Type B pancreatic cell (in vitro differentiated cells): Measurements from ENCODE around the gene TNFRSF12A. TPM values are rescaled to one million over a fixed set of nuclear protein-coding genes. Genes with fewer than 3 reads are reported as not detected.

Experiments used
- DNase-seq: peaks from one replicate; pipeline ENCODE4 v3.0.0; 2021; ENCODE audit warnings: mixed read lengths; ENCODE audit not compliant: unreplicated experiment; ENCODE audit errors: extremely low spot score
- H3K27ac Mint-ChIP-seq: 2 replicates; pipeline ENCODE4 v1.8.0; 2021; ENCODE audit warnings: mild to moderate bottlenecking, mixed read lengths
- H3K27me3 Mint-ChIP-seq: 2 replicates; pipeline ENCODE4 v1.8.0; 2021; ENCODE audit warnings: mixed read lengths
- H3K36me3 Mint-ChIP-seq: 2 replicates; pipeline ENCODE4 v1.8.0; 2021; ENCODE audit warnings: mixed read lengths
- H3K4me1 Mint-ChIP-seq: one replicate; pipeline ENCODE4 v1.8.0; 2021; ENCODE audit warnings: mixed read lengths; ENCODE audit not compliant: unreplicated experiment
- H3K4me3 Mint-ChIP-seq: 2 replicates; pipeline ENCODE4 v1.8.0; 2021; ENCODE audit warnings: mild to moderate bottlenecking, mixed read lengths
- H3K9me3 Mint-ChIP-seq: 2 replicates; pipeline ENCODE4 v1.8.0; 2021; ENCODE audit warnings: mixed read lengths
- total RNA-seq: library from RNA; stranded (reverse); gene quantifications from 2 replicates; pipeline ENCODE4 v1.2.1, GENCODE V29; 2021; ENCODE audit warnings: low replicate concordance
- TF ChIP-seq, protein P1 (sequence below): fragments of 200-600 bp; sonication (generic); conservative IDR thresholded peaks from 2 replicates; pipeline ENCODE4 v1.5.0; 2021; ENCODE audit warnings: antibody characterized with exemption, mild to moderate bottlenecking

The TNFRSF12A gene
- total RNA-seq, 1 donor from 2014 or later = 24.0 TPM

DNA sequence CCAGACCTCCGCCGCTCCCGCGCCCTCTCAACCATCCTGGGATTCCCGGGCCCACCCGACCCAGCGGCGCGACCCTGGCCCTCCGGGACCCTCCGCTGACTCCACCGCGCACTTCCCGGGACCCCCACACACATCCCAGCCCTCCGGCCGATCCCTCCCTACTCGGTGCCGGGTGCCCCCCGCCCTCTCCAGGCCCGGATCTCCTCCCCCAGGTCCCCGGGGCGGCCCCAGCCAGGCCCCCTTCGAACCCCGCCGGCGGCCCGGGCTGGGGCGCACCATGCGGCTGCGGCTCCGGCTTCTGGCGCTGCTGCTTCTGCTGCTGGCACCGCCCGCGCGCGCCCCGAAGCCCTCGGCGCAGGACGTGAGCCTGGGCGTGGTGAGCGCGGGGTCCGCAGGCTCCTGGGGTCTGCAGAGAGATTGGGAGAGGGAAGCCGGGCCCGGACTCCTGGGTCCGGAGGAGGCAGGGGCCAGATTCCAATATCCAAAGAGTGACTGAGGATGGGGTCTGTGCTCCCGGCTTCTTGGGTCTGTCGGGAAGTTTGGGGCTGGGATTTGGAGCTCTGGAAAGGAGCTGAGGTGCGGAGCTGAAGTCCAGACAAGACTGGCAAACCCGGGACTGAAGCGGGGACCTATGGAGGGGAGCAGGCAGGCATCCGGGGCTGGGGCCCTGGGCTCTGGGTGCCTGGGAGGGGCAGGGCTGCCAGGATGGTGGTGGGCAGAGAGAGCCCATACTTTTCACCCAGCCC, 26.6 kb downstream of the TNFRSF12A start:
- Mint-ChIP-seq H3K4me1 (peaks cover 4% of the 10 kb centered on the region), H3K4me3 (peak overlapping the region; percentile 65), H3K27ac (no peak overlapping the region), H3K36me3 (no peaks in the 10 kb centered on the region), H3K9me3 (no peaks in the 10 kb centered on the region), H3K27me3 (peaks cover 79% of the 10 kb centered on the region)
- TF ChIP-seq, protein P1, sequence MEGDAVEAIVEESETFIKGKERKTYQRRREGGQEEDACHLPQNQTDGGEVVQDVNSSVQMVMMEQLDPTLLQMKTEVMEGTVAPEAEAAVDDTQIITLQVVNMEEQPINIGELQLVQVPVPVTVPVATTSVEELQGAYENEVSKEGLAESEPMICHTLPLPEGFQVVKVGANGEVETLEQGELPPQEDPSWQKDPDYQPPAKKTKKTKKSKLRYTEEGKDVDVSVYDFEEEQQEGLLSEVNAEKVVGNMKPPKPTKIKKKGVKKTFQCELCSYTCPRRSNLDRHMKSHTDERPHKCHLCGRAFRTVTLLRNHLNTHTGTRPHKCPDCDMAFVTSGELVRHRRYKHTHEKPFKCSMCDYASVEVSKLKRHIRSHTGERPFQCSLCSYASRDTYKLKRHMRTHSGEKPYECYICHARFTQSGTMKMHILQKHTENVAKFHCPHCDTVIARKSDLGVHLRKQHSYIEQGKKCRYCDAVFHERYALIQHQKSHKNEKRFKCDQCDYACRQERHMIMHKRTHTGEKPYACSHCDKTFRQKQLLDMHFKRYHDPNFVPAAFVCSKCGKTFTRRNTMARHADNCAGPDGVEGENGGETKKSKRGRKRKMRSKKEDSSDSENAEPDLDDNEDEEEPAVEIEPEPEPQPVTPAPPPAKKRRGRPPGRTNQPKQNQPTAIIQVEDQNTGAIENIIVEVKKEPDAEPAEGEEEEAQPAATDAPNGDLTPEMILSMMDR = no peak
- DNase-seq = peak; percentile 69

DNA sequence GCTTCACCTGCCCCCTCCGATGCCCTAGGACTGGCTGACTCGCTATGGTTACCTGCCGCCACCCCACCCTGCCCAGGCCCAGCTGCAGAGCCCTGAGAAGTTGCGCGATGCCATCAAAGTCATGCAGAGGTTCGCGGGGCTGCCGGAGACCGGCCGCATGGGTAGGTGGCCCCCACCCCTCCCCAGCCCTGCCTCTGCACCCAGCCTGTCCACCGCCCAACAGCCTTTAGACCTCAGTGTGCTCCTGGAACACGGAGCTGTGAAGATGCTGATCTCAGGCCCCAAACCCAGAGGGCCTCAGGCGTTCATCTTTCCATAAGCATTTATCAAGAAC, 27.2 kb downstream of the TNFRSF12A start:
- H3K27me3 Mint-ChIP-seq = peaks cover 80% of the 10 kb centered on the region
- H3K4me3 Mint-ChIP-seq = peak overlapping the region; percentile 68
- H3K4me1 Mint-ChIP-seq = peaks cover 4% of the 10 kb centered on the region
- no peaks in the 10 kb centered on the region for H3K9me3 Mint-ChIP-seq
- peaks cover 4% of the 10 kb centered on the region for H3K36me3 Mint-ChIP-seq
- no peak for DNase-seq
- no peak overlapping the region for H3K27ac Mint-ChIP-seq
- TF ChIP-seq, protein P1 = no peak

DNA sequence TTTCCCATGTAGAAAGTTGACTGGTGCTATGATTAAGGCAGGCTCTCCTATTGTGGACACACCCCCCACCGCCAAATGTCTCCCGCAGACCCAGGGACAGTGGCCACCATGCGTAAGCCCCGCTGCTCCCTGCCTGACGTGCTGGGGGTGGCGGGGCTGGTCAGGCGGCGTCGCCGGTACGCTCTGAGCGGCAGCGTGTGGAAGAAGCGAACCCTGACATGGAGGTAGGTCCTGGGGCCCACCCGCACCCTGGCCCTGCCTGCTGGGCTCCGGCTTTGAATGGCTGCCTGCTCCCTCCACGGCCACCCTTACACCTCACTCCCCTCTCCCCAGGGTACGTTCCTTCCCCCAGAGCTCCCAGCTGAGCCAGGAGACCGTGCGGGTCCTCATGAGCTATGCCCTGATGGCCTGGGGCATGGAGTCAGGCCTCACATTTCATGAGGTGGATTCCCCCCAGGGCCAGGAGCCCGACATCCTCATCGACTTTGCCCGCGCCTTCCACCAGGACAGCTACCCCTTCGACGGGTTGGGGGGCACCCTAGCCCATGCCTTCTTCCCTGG, 29.8 kb downstream of the TNFRSF12A start:
- Mint-ChIP-seq H3K4me1 (peaks cover 4% of the 10 kb centered on the region), H3K27me3 (peaks cover 60% of the 10 kb centered on the region), H3K4me3 (no peak overlapping the region), H3K9me3 (no peaks in the 10 kb centered on the region), H3K36me3 (peaks cover 10% of the 10 kb centered on the region), H3K27ac (no peak overlapping the region)
- DNase-seq = no peak
- TF ChIP-seq, protein P1 = no peak

DNA sequence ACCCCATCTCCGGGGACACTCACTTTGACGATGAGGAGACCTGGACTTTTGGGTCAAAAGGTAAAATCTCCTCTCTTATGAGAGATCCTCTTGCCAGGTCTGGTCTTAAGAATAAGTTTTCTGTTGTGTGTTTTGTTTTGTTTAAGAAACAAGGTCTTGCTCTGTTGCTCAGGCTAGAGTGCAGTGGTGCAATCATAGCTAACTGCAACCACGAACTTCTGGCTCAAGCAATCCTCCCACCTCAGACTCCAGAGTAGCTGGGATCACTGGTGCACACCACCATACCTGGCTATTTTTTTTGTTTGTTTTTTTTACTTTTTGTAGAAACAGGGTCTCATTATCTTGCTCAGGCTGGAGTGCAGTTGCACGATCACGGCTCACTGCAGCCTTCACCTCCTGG, 30.3 kb downstream of the TNFRSF12A start:
- no peak for DNase-seq
- no peak overlapping the region for H3K4me3 Mint-ChIP-seq
- peaks cover under 1% of the 10 kb centered on the region for H3K4me1 Mint-ChIP-seq
- H3K36me3 Mint-ChIP-seq = peaks cover 10% of the 10 kb centered on the region
- H3K9me3 Mint-ChIP-seq = no peaks in the 10 kb centered on the region
- TF ChIP-seq, protein P1 = no peak
- H3K27me3 Mint-ChIP-seq = peaks cover 56% of the 10 kb centered on the region
- H3K27ac Mint-ChIP-seq = no peak overlapping the region

DNA sequence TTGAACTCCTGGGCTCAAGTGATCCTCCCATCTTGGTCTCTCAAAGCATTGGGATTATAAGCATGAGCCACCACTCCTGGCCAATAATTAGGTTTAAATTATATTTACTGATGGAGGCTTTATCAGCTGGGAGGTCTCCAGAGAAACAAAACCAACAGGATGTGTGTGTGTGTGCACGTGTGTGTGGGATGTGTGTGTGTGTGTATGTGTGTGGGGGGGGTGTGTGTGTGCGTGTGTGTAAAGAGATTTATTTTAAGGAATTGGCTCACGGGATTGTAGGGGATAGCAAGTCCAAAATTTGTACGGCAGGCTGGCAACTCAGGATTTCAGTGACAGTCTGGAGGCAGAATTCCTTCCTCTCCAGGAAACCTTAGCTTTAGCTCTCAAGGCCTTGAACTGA, 30.8 kb downstream of the TNFRSF12A start:
- DNase-seq = no peak
- TF ChIP-seq, protein P1 = no peak
- Mint-ChIP-seq H3K9me3 (no peaks in the 10 kb centered on the region), H3K36me3 (peaks cover 10% of the 10 kb centered on the region), H3K27me3 (peaks cover 53% of the 10 kb centered on the region), H3K4me3 (no peak overlapping the region), H3K4me1 (no peaks in the 10 kb centered on the region), H3K27ac (no peak overlapping the region)
